Stimulated activated CD8-positive, alpha-beta memory T cell treated with anti-CD3 and anti-CD28 coated beads, Interleukin-7, amount 100 ng/mL, for 48 hours (primary cell): ENCODE measurements around the gene DUS1L.

ENCODE experiments used
- DNase-seq, 2 donors: peaks; one replicate each; pipeline ENCODE4 v3.0.0-alpha.2; 2020; ENCODE audit warnings: low read depth in 1 of 2; ENCODE audit errors: extremely low read depth in 1 of 2

Gene DUS1L

DNA sequence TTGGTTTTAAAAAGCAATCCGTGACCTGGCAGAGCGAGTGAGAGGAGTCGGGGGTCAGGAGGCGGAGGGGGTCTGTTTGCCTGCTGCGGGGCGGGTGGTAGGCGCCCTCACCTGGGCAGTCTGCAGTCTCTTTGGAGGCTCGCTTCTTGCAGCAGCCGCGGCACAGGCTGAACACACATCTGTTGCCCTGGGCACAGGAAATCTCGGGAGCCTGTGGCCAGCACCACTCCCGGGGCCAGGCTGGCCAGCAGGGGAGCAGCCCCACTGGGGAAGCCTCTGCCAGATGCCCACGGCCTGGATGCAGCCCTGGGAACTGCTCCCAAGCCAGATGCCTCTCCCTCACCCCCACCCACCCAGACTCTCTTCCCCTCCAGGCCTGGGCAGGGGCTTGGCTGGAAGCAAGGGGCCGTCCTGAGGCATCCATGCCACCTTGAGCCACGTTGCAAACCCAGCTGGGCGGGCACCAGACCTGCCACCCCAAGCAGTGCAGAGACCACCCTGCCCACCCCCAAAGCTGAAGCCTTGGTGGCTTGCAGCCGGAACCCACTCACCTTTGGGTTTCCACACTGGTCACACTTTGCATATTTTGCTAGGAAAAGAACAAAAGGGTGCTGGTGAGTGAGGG is 7.3 kb downstream of the DUS1L start:
- DNase-seq, result no peak

DNA sequence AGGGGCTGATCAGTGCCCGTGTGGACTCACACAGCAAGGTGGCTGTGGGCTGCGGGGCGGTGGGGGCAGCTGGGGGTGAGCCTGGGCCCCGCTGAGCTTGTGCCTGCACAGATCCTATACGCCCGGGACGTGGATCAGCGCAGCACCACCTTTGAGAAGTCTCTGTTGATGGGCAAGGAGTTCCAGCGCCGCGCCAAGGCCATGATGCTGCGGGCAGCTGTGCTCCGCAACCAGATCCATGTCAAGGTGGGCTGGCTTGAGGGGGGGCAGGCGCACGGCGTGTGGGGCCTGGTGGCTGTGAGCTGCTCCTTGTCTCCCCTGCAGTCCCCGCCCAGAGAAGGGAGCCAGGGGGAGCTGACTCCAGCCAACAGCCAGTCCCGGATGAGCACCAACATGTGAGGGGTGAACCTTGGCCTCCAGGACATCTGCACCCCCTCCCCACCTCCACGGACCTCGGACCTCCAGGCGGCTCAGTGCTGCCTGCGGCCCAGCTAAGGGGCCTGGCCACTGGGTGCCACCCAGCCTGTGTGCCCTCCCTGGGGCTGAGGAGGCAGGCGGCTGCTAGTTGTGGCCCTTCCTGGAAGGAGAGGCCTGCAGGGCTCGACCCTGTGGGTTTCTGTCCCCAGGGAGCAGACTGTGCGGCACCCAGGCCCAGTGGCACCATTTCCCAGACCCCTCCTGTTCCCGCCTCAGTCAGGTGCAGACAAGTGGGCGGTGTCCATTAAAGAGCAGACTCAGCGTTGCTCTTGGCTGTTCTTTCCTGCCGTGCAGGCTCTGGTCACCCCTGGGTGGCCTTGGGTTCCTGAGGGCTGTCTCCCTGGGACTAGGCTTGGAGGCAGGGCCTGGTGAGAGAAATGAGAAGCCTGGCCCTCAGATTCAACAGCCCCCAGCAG is 8.6 kb downstream of the DUS1L start:
- DNase-seq, result no peak

DNA sequence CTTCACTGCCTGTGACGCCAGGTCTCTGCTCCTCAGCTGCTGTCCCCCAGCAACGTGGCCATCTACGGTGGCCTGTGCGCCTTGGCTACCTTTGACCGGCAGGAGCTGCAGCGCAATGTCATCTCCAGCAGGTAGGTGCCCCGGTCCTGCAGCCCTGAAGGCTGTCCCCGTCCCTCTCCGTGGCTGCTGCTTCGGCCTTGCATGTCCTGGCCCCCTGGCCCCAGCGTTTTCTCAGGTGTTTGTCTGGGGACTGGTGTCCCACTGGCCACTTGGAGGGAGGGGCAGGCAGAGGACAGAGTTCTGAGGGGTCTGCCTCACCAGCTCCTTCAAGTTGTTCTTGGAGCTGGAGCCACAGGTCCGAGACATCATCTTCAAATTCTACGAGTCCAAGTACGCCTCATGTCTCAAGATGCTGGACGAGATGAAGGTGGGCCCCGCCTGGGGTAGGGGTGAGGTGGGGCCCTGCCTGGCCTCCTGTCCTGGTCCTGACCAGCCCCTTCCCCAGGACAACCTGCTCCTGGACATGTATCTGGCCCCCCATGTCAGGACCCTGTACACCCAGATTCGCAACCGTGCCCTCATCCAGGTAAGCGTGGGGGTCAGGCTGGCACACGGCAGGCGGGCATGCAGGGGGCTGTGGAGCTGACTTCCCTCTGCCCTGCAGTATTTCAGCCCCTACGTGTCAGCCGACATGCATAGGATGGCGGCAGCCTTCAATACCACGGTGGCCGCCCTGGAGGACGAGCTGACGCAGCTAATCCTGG is 9.5 kb downstream of the DUS1L start:
- DNase-seq, result no peak

DNA sequence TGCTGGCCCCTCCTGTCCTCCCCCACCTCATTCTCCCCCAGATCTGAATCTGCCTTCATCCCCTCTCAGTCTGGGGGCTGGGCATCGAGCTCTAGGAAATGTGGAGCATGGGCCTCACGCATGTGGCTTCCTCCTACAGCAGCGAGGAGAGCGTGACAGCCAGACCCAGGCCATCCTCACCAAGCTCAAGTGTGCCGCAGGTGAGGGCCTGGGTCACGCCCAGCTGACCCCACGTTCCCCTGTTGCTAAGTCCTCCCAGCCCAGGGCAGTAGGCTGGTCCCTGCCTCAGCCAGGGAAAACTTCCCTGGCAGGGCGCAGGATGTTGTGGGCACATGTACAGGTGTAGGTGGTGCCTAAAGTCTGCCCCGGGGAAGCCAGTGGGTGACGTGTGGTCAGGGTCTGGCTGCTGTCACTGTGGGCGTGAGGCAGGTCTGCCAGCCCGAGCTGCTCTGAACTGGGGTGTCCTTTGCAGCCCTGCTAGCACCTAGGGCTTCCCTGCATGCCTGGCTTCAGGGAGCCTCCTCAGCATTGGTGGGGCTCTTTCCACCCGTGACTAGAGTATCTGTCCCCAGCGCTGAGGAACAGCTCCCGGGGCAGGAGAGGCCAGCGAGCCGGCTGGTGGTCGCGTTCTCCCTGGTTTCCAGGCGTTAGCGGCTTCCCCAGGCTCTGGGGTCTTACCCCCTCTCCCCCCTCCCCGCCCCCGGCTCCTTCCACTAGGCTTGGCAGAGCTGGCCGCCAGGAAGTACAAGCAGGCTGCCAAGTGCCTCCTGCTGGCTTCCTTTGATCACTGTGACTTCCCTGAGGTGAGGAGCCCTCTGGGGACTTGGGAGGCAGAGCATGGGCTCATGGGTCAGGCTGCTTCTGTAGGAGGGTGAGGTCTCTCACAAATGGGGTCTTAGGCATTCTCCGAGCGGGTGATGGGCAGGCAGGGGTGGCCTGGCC is 10.3 kb downstream of the DUS1L start:
- DNase-seq, result no peak

DNA sequence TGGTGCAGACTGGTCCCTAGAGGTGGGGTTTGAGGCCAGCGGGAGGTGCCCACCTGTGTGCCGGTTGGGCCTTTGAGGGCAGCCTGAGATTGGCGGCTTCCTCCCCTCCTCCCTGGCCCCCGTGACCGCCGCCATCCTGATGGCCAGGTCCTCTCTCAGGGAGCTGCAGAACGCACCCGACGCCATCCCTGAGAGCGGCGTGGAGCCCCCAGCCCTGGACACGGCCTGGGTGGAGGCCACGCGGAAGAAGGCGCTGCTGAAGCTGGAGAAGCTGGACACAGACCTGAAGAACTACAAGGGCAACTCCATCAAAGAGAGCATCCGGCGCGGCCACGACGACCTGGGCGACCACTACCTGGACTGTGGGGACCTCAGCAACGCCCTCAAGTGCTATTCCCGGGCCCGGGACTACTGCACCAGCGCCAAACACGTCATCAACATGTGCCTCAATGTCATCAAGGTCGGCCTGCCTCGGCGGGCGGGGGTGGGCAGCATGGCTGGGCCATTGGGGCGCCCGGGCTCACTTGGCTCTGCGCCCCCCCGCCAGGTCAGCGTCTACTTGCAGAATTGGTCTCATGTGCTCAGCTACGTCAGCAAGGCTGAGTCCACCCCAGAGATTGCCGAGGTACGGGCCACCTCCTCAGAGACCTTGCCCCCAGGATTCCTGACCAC is 11.1 kb downstream of the DUS1L start:
- no peak for DNase-seq

DNA sequence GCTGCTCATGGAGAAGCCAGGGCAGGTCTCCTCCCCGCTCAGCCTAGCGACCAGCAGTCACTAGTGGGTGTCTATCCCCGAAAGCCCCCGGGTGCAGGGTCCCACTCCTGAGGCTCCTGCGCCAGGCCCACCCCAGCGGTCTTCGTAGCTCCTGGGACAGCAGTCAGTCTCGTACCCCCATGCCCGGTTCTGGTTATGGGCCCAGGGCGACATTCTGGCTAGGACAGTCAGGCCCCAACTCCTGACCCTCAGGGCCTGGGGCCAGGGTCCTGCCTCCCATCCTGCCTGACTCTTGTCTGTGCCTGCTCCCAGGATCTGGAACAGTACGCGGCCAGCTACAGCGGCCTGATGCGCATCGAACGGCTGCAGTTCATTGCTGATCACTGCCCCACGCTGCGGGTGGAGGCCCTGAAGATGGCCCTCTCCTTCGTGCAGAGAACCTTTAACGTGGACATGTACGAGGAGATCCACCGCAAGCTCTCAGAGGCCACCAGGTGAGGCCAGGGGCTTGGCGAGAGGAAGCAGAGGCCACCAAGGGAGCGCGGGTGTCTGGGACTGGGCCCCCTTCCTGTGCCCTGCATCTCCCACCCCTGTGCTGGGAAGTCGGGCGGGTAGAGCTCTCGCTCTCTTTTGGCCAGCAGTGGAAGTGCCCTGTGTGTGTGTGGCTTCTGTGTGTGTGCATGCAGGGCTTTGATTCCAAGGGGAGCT is 11.9 kb downstream of the DUS1L start:
- DNase-seq, result no peak

DNA sequence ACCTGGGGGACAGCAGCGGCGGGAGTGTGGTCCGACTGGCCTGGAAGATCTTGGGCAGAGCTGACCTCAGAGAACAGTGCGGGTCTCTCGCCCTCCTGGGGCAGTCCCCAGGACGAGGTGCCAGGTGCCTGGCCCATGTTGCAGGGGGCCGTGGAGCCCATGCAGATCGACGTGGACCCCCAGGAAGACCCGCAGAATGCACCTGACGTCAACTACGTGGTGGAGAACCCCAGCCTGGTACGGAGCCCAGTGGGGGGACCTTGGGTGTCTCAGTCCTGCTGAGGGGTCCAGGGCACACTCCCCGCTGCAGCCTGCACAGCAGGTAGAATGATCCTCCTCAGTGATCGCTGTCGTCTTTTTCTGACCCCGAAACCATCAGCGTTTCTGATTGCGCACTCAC is 12.5 kb downstream of the DUS1L start:
- DNase-seq, result no peak

DNA sequence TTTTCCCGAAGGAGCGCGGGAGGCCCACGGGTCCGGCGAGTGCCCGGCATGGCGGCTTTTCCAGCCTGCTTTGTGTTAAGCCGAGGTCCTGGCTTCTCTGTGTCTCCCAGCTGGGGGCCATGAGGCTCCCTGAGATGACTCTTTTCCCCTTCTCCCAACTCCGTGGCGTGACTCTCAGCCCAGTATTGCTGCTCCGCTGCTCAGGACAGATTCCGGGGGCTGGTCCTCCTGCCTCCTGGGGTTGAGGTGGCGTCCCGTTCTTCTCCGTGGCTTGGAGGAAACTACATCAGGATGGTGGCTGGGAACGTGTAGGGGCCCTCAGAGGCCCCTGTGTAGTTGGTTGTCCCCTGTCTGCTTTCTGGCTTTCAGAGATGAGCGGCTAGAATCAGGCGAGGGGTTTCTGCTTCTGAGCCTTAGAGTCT is 13.0 kb downstream of the DUS1L start:
- no peak for DNase-seq

DNA sequence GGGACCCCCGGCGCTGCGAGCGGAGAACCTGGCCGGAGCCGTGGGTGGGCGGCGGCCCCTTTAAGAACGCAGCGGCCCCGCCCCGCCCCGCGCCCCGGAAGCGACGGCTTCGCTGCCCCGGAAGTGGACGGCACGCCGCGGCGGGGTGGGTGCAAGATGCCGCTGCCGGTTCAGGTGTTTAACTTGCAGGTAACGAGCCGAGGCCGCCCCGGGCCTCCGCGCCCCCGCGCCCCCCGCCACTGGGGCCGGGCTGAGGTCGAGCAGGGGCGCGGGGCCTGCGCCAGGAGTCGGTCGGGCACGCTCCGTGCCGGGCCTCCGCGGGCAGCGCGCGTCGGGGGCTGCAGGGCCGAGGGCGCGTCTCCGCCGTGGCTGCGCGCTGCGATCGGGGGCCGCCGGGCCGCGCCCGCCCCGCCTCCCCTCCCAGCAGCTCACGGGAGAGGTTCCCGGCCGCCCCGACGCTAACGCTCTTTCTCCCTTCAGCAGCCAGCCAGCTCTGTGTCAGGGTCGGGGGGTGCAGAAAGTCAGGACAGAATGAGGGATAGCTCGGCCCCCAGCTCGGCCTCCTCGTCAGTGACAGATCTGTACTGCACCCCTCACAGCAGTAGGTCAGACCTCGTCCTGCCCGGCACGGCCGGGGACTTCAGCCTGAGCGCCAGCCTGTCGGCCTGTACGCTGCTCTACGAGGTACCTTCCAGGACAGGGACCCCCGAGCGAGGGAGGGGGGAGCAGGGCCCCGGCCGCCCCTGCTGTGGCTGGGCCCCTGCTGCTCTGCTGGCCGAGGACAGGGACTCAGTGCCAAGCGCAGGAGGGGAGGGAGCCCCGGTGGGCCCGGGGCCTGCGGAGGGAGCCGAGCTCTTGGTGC is 13.6 kb downstream of the DUS1L start, which contains the start of the genes GPS1 and RFNG:
Gene GPS1 (plus strand): TSS at position 123 of the 862 bp plus-strand sequence. CDS start 34 bp downstream, at position 157.
Gene RFNG (minus strand): TSS at position 36 of the 862 bp plus-strand sequence. CDS start 45 bp downstream, outside the sequence.
- DNase-seq, result peak; percentile 76 to 78

DNA sequence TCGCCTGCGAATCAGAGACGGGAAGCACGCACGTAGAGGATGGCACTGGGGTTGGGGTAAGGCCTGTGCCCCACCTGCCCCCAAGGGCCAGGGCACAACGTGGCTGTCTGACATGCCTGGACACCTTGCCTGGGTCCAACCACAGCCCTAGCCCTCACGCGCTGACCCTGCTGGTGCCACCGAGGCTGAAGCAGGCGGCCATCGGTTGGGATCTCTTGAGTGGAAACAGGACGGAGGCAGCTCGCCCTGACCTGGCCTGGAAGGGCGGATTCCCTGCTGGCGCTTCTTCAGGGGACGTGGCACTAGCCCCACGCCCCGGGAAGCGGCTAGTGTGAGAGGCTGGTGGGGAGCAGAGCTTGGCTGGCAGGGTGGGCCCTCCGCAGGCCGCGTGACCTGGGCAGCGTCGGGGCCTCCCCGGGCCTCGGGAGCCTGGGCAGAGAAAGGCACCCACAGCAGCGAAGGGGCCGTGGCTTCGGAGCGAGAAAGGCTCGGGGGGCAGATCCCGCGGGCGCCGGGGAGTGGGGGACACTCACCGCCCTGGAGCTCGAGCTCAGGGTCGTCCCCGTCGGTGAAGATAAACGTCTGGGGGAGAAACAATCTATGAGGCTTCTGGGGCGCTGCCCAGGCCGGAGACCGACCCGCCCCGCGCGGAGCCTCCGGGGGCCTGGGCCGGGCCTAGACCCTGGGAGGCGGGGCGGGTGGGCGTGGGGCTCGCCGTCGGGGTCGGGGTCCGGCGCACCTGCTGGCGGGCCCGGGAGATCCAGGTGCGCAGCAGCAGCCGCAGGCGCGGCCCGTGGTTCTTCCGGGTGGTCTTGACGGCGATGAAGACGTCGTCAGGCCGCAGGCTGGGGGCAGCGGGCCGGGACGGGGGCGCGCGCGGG is 14.6 kb downstream of the DUS1L start:
- no peak for DNase-seq

DNA sequence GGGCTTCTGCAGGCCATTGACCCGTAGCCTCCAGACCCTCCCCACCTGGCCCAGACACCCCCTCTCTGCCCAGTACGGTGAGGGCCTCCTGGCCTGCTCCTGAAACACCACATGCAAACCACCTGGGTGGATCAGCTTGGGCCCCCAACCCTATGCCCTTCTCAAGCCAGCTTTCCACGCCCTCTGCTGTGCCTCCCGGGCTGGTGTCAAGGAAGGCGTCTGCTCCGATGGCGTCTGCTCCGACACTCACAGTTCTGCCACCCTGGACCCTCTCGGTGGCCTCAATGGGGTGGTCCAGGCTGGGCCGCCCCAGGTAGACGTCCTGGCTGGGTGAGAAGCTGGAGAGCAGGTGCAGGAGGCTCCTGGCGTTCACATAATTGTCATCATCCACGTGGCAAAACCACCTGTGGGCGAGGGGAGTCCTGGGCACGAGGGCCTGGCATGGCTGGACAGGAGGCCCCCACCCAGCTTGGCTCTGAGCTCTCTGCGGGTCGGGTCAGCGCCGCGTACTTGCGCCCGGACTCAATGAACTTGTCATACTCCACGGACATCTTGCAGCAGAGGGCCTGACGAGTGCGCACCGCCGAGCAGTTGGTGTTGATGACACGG is 15.3 kb downstream of the DUS1L start:
- no peak for DNase-seq

DNA sequence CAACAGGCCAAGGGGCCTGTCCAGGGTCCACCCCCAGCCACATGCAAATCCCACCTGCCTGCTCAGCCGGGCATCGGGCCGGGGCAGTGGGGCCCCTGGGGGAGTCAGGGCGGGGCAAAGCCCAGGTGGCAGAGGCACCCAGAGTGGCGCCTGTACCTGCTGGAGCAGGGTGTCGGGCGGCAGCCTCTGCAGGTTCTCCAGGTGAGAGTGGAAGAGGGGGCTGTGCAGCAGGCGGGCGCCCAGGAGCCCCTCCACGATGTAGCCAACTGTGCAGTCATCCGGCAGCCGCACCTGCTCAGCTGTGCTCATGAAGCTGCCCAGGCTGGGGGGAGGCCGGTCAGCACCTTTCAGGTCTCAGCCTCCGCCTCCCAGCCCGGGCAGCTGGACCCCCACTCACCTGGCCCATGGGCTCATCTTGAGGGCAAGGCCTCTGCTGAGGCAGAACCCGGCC is 16.1 kb downstream of the DUS1L start:
- no peak for DNase-seq

DNA sequence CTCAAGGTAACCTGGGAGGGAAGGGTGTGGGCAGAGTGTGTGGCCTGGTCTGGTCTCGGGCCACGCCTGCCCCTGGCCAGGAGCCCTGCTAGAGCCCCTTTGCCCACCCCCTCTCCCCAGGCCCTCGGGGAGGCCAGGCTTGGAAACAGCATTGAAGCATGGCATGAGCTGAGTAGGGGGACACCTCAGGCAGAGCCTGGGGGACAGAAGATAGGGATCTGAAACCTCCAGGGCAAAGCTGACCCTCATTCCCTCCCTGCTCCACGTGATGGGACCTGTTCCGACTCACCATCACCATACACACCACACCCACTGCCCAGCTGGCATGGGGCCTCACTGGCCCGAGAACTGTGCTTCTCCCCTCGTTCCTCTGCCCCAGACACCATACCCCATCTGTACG is 16.5 kb downstream of the DUS1L start:
- no peak for DNase-seq

DNA sequence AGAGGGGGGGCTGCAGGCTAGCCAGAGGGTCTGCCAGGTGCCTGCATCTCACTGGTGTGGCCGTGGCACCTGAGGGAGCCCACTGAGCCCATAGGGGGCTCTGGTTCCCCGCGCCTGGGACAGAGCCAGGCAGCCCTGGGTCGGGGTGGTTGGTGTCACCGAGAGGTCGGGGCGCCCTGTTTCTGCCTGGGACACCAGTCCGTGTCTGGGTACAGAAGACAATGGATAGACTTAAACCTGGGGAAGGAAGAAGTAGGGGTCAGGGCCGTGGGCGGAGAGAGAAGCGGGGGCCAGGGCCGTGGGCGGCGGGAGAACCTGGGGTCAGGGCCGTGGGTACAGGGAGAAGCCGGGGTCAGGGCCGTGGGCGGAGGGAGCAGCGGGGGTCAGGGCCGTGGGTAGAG is 17.0 kb downstream of the DUS1L start:
- DNase-seq, result no peak

DNA sequence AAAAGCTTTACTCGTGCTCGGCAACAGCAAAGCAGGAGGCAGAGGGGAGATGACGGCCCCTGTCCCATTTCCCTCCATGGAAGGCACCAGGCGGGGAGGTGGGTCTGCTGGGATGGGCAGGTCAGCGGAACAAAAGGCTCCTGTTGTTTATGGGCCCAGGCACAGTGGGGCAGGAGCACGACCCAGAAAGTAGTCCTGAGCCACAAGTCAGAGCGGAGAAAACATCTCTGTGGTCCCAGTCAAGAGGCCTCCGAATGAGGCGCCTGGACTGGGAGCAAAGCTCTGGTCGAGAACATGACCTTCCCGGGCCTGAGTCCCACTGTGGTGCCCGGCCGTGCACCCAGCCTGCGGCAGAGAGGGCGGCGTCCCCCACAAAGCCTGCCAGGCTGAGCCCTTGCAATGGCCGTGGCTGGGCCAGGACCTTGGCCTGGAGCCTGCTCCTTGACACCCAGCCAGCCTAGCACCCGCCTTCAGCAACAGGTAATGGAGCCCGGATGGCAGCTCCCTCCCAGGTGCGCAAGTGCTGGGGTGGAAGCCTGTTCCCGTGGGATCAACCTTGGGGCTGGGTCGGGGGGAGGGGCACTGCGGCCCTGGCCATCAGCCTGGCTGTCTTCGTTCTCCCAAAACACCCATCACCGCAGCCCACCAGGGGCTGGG is 17.6 kb downstream of the DUS1L start:
- no peak for DNase-seq

DNA sequence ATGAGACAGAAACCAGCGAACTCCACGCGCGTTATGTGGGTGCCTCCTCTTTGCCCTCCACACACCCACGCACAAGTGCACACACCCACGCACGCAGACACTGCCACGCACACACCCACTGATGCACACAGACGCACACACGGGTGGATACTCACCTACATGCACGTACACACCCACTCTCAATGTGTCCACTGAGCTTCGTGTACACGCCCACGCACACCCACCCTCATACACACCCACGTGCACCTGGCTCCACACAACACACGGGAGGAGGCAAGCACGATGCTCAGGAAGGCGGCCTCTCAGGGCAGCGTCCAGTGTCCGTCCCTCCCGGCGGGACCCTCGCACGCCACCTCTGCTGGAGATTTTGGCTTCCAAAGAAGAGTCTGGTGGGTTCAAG is 18.2 kb downstream of the DUS1L start:
- no peak for DNase-seq
